Lower leg skin (tissue), 4 donors: ENCODE results near the gene ADRB2. TPM values are rescaled to one million over a fixed set of nuclear protein-coding genes. Genes with fewer than 3 reads are reported as not detected.
A peak's percentile ranks its signal among the peaks of the same experiment; 100 is the strongest.

ENCODE experiments used
- DNase-seq, 2 donors: peaks; one replicate each; pipeline ENCODE4 v3.0.0-alpha.2; 2019; ENCODE audit warnings: low spot score in 2 of 2
- H3K4me3 ChIP-seq: fragments of 200-600 bp; sonication (generic); 2 replicates; pipeline ENCODE4 v1.5.1; 2017; ENCODE audit warnings: mild to moderate bottlenecking, low read depth; ENCODE audit not compliant: poor library complexity, severe bottlenecking
- CTCF ChIP-seq, 3 donors: fragments of 450-650 bp; IDR thresholded peaks; one replicate each; pipeline ENCODE4 v1.5.1; 2016; ENCODE audit warnings: antibody characterized with exemption in 3 of 3, mild to moderate bottlenecking in 3 of 3, moderate library complexity in 2 of 3
- POLR2A ChIP-seq, 2 donors: fragments of 450-650 bp; IDR thresholded peaks; one replicate each; pipeline ENCODE4 v1.6.1; 2016 to 2017; ENCODE audit warnings: antibody characterized with exemption in 2 of 2, mild to moderate bottlenecking in 1 of 2, moderate library complexity in 1 of 2
- WGBS, 2 donors: methylation state at CpG; one replicate each; pipeline ENCODE4 v1.1.5; 2018; 5-methylcytosine and 5-hydroxymethylcytosine counted together
- intact Hi-C: fragments of 100-400 bp; cut with DNase I; formaldehyde crosslinking; loops from one replicate; pipeline ENCODE4 v1.15.0; 2023; ENCODE audit warnings: low total_unique reads
- total RNA-seq, 4 donors: library from RNA; depleted of rRNA; stranded (reverse); fragments of >200 nt; gene quantifications; one replicate each; pipeline ENCODE4 v1.1.0, GENCODE V29; 2016

The ADRB2 gene
- total RNA-seq: 10 to 100 TPM; 31.4 to 90.3 (median 42.9) TPM

DNA sequence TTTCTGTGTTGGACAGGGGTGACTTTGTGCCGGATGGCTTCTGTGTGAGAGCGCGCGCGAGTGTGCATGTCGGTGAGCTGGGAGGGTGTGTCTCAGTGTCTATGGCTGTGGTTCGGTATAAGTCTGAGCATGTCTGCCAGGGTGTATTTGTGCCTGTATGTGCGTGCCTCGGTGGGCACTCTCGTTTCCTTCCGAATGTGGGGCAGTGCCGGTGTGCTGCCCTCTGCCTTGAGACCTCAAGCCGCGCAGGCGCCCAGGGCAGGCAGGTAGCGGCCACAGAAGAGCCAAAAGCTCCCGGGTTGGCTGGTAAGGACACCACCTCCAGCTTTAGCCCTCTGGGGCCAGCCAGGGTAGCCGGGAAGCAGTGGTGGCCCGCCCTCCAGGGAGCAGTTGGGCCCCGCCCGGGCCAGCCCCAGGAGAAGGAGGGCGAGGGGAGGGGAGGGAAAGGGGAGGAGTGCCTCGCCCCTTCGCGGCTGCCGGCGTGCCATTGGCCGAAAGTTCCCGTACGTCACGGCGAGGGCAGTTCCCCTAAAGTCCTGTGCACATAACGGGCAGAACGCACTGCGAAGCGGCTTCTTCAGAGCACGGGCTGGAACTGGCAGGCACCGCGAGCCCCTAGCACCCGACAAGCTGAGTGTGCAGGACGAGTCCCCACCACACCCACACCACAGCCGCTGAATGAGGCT, at the start of gene ADRB2:
Gene ADRB2 (plus strand): TSS at position 559 of the 686 bp plus-strand sequence. CDS start 221 bp downstream, outside the sequence.
- intact Hi-C loops: loop anchor here (10.0 kb wide), 1 partner anchor 149 kb away; no protein-coding TSS in a partner anchor

GRCh38 chr5:148776780-148777179, 49.6 kb upstream of the ADRB2 start:
- no peak overlapping the region for H3K4me3 ChIP-seq
- intact Hi-C loops: no loop called here
- DNase-seq: peak in 1 of 2 donors; percentile 29
- WGBS, 2 donors: 41 to 63% methylated on average over 1 of the region's 1 CpG
- TF ChIP-seq CTCF (IDR thresholded peaks at IDR 0.05): no peak
- no peak for TF ChIP-seq POLR2A (IDR thresholded peaks at IDR 0.05)

More for the DNA sequence above, at the start of gene ADRB2:
- 0 to 3% methylated on average over 18 to 21 of the region's 42 CpGs for whole genome bisulfite sequencing, 2 donors
- H3K4me3 ChIP-seq: peak within 1 kb of the TSS; percentile 51
- peak; percentile 96 to 99 for DNase-seq
- TF ChIP-seq POLR2A (IDR thresholded peaks at IDR 0.05) (peak in 1 of 2 donors; percentile 85), CTCF (IDR thresholded peaks at IDR 0.05) (no peak)

DNA sequence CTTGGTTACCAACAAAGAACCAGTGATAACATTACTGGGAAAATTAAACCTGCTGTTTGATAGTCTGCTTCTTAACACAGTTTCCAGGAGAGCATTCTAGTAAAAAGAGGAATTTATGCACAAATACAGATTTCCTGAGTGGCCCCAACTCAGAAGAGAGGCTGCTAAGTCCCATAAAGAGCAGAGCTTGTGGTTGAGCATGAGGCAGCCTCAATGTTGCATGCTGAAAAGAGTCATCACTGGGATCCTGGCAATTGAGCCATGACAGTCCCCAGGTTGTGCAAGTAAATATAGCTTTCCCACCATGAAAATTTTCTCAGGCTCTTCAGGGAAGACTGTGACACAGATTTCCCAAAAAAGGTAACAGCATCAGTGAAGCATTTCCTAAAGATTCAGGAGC, 47.5 kb upstream of the ADRB2 start:
- DNase-seq: no peak
- no peak overlapping the region for H3K4me3 ChIP-seq
- TF ChIP-seq POLR2A (IDR thresholded peaks at IDR 0.05) (no peak), CTCF (IDR thresholded peaks at IDR 0.05) (no peak)
- intact Hi-C loops: no loop called here

- no peak for TF ChIP-seq POLR2A (IDR thresholded peaks at IDR 0.05)
- TF ChIP-seq CTCF (IDR thresholded peaks at IDR 0.05): no peak
- no peak overlapping the region for H3K4me3 ChIP-seq
- intact Hi-C loops: no loop called here
- 96 to 99% methylated on average over 5 of the region's 5 CpGs for WGBS, 2 donors
- no peak for DNase-seq
Measured at GRCh38 chr5:148780711-148781110, 45.7 kb upstream of the ADRB2 start.

- TF ChIP-seq POLR2A (IDR thresholded peaks at IDR 0.05) (no peak), CTCF (IDR thresholded peaks at IDR 0.05) (no peak)
- intact Hi-C loops: no loop called here
- WGBS, 2 donors: 74 to 84% methylated on average over 2 of the region's 2 CpGs
Measured at GRCh38 chr5:148781766-148782165, 44.6 kb upstream of the ADRB2 start.

GRCh38 chr5:148785223-148785622, 41.2 kb upstream of the ADRB2 start:
- TF ChIP-seq CTCF (IDR thresholded peaks at IDR 0.05) (no peak), POLR2A (IDR thresholded peaks at IDR 0.05) (no peak)
- DNase-seq: no peak
- intact Hi-C loops: no loop called here
- no peak overlapping the region for H3K4me3 ChIP-seq

More at GRCh38 chr5:148781766-148782165, 44.6 kb upstream of the ADRB2 start:
- H3K4me3 ChIP-seq: no peak overlapping the region
- DNase-seq: no peak
